ENCODE data around the gene HPCAL1.
A peak's percentile ranks its signal among the peaks of the same experiment; 100 is the strongest.

Gene HPCAL1

GRCh38 chr2:10422732-10423399, 120.2 kb downstream of the HPCAL1 start:
- no peak for TF ChIP-seq CTCF (IDR thresholded peaks at IDR 0.05; ENCODE audit: low read depth, low read length, missing control alignments)
- in situ Hi-C loops (cut with HindIII; ENCODE audit: low sequenced_read_pairs): no loop called here
- no peak for DNase-seq (ENCODE audit: low read depth)
- H3K4me3 ChIP-seq (ENCODE audit: low read depth, low read length): no peak overlapping the region

DNA sequence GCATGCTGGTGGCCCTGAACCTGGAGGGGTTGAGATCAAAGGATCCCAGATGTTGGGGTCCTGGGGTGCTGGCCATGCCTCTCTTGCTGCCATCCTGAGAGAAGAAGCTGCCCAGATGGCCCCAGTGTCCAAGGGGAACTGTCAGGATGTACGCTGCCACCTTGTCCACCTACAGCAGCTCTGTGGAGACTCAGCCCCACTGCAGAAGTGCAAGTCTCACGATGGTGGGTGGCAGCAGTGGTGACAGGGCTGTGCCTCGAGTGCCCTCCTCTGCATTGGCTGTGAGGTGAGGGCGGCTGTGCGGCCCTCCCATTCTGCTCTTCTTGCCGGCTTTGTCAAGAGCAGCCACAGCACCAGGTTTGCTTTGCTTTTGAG, 120.7 kb downstream of the HPCAL1 start:
- in situ Hi-C loops (cut with HindIII; ENCODE audit: low sequenced_read_pairs): no loop called here
- TF ChIP-seq CTCF (IDR thresholded peaks at IDR 0.05; ENCODE audit: low read depth, low read length, missing control alignments): no peak
- no peak for DNase-seq (ENCODE audit: low read depth)
- H3K4me3 ChIP-seq (ENCODE audit: low read depth, low read length): no peak overlapping the region

GRCh38 chr2:10424051-10424450, 121.3 kb downstream of the HPCAL1 start:
- H3K4me3 ChIP-seq (ENCODE audit: low read depth, low read length): no peak overlapping the region
- peak; percentile 94 for DNase-seq (ENCODE audit: low read depth)
- TF ChIP-seq CTCF (IDR thresholded peaks at IDR 0.05; ENCODE audit: low read depth, low read length, missing control alignments): no peak
- in situ Hi-C loops (cut with HindIII; ENCODE audit: low sequenced_read_pairs): no loop called here

GRCh38 chr2:10424916-10425505, 122.3 kb downstream of the HPCAL1 start:
- no peak for DNase-seq (ENCODE audit: low read depth)
- no peak for TF ChIP-seq CTCF (IDR thresholded peaks at IDR 0.05; ENCODE audit: low read depth, low read length, missing control alignments)
- H3K4me3 ChIP-seq (ENCODE audit: low read depth, low read length): no peak overlapping the region
- in situ Hi-C loops (cut with HindIII; ENCODE audit: low sequenced_read_pairs): no loop called here

GRCh38 chr2:10425699-10426098, 123.0 kb downstream of the HPCAL1 start:
- no peak overlapping the region for H3K4me3 ChIP-seq (ENCODE audit: low read depth, low read length)
- in situ Hi-C loops (cut with HindIII; ENCODE audit: low sequenced_read_pairs): no loop called here
- no peak for DNase-seq (ENCODE audit: low read depth)
- no peak for TF ChIP-seq CTCF (IDR thresholded peaks at IDR 0.05; ENCODE audit: low read depth, low read length, missing control alignments)

- in situ Hi-C loops (cut with HindIII; ENCODE audit: low sequenced_read_pairs): no loop called here
- no peak for TF ChIP-seq CTCF (IDR thresholded peaks at IDR 0.05; ENCODE audit: low read depth, low read length, missing control alignments)
- no peak overlapping the region for H3K4me3 ChIP-seq (ENCODE audit: low read depth, low read length)
- no peak for DNase-seq (ENCODE audit: low read depth)
Measured at GRCh38 chr2:10426726-10427617, 124.3 kb downstream of the HPCAL1 start.

Data from astrocyte of the cerebellum (primary cell).